Panc1 (cell line): ENCODE results near the gene MRPL44. TPM values are rescaled to one million over a fixed set of nuclear protein-coding genes. Genes with fewer than 3 reads are reported as not detected.

Experiments used
- ATAC-seq: fragments of 200-7000 bp; cut with Tn5 transposase; 2 replicates; pipeline ENCODE4 v1.9.1; 2020; ENCODE audit warnings: mild to moderate bottlenecking, moderate library complexity
- Bru-seq: library from RNA; stranded (reverse); fragments of 400-500 nt; gene quantifications from one replicate; lab custom pipeline; 2021; lab: Mats Ljungman, UMichigan
- BruChase-seq, 2 experiments: library from RNA; stranded (reverse); fragments of 400-500 nt; gene quantifications; one replicate each; lab custom pipeline; 2021; lab: Mats Ljungman, UMichigan
- BruUV-seq: library from RNA; stranded (reverse); fragments of 400-500 nt; replicated peaks from 2 replicates; lab custom pipeline; 2021; lab: Mats Ljungman, UMichigan
- CTCF ChIA-PET: fragments of 300-600 bp; sonication (Branson Sonifier 250); formaldehyde crosslinking; loops from one replicate; lab custom pipeline; 2022; ENCODE audit warnings: antibody characterized with exemption; lab: Charles Lee
- POLR2A ChIA-PET: fragments of 300-600 bp; sonication (Branson Sonifier 250); formaldehyde crosslinking; loops from one replicate; lab custom pipeline; 2022; ENCODE audit warnings: antibody characterized with exemption; lab: Charles Lee
- DNase-seq: peaks from one replicate; pipeline ENCODE4 v3.0.0-alpha.2; 2010; ENCODE audit warnings: low read depth, low spot score
- H3K27ac ChIP-seq: 2 replicates; pipeline ENCODE4 v1.5.1; 2011; ENCODE audit warnings: mild to moderate bottlenecking, low read length, inconsistent platforms
- H3K27me3 ChIP-seq: fragments of 200-500 bp; sonication (Bioruptor generic); 2 replicates; pipeline ENCODE4 v1.6.0; 2014; ENCODE audit warnings: low read length, inconsistent platforms; ENCODE audit not compliant: control insufficient read depth, insufficient read depth
- H3K36me3 ChIP-seq: fragments of 200-500 bp; sonication (Bioruptor generic); 2 replicates; pipeline ENCODE4 v1.5.1; 2014; ENCODE audit warnings: inconsistent platforms, mild to moderate bottlenecking, low read length, moderate library complexity; ENCODE audit not compliant: control insufficient read depth, insufficient read depth
- H3K4me1 ChIP-seq: 2 replicates; pipeline ENCODE4 v1.5.1; 2011; ENCODE audit warnings: inconsistent platforms, mild to moderate bottlenecking, low read length, moderate library complexity; ENCODE audit not compliant: control insufficient read depth, insufficient read depth
- H3K4me3 ChIP-seq, 2 experiments: 2 replicates each; pipeline ENCODE4 v1.5.1; 2011 to 2012; ENCODE audit warnings: low read depth in 2 of 2, low read length in 2 of 2, mild to moderate bottlenecking in 2 of 2, inconsistent platforms in 1 of 2, moderate library complexity in 1 of 2
- H3K9me3 ChIP-seq: fragments of 200-500 bp; sonication (Bioruptor generic); 2 replicates; pipeline ENCODE4 v1.5.1; 2014; ENCODE audit warnings: low read depth, mild to moderate bottlenecking, inconsistent platforms, low read length, moderate library complexity; ENCODE audit not compliant: control insufficient read depth, insufficient read depth
- CTCF ChIP-seq: fragments of 450-650 bp; IDR thresholded peaks from 2 replicates; pipeline ENCODE4 v1.5.1; 2017; ENCODE audit warnings: mild to moderate bottlenecking
- POLR2AphosphoS5 ChIP-seq: IDR thresholded peaks from 2 replicates; pipeline ENCODE4 v1.6.1; 2012; ENCODE audit warnings: mild to moderate bottlenecking, low read depth, low read length, moderate library complexity
- REST ChIP-seq, 2 experiments: IDR thresholded peaks; 2 replicates each; pipeline ENCODE4 v1.6.1; 2011 to 2012; ENCODE audit warnings: low read depth in 2 of 2, control low read depth in 1 of 2, low read length in 1 of 2, mild to moderate bottlenecking in 1 of 2, moderate library complexity in 1 of 2; ENCODE audit not compliant: insufficient read depth in 1 of 2
- SIN3A ChIP-seq: IDR thresholded peaks from 2 replicates; pipeline ENCODE4 v1.6.1; 2012; ENCODE audit warnings: low read depth, mild to moderate bottlenecking, low read length, moderate library complexity, borderline replicate concordance; ENCODE audit not compliant: insufficient read depth
- TCF7L2 ChIP-seq: IDR thresholded peaks from 2 replicates; pipeline ENCODE4 v1.6.1; 2011; ENCODE audit warnings: mild to moderate bottlenecking, low read depth, low read length, inconsistent platforms
- in situ Hi-C: cut with HindIII; loops from 2 replicates; pipeline ENCODE4 v1.10.0; 2016; ENCODE audit warnings: low sequenced_read_pairs, low pct_unique_long_range_greater_than_20kb
- intact Hi-C: fragments of 100-400 bp; cut with micrococcal nuclease; formaldehyde crosslinking; loops from one replicate; pipeline ENCODE4 v1.10.0; 2022; ENCODE audit not compliant: unreplicated experiment
- long read RNA-seq: library from polyadenylated mRNA; unstranded; transcript quantifications from one replicate; pipeline ENCODE4 v2.0.0, GENCODE V29; 2021; ENCODE audit not compliant: unreplicated experiment
- polyA plus RNA-seq: library from polyadenylated mRNA; unstranded; fragments of >200 nt; gene quantifications from one replicate; pipeline ENCODE4 v1.2.1, GENCODE V29; 2012; ENCODE audit warnings: missing spikeins; ENCODE audit not compliant: insufficient read length
- total RNA-seq: library from RNA; stranded (reverse); gene quantifications from one replicate; pipeline ENCODE4 v1.2.1, GENCODE V29; 2021; ENCODE audit not compliant: unreplicated experiment

The MRPL44 gene
- total RNA-seq (27.8 TPM), Bru-seq, nascent RNA (percentile 89 among the genes with signal in this experiment), BruChase-seq, experiment 1, labeled RNA remaining after a 2-hour chase (percentile 90 among the genes with signal in this experiment), BruChase-seq, experiment 2, labeled RNA remaining after a 6-hour chase (percentile 78 among the genes with signal in this experiment)
- polyA plus RNA-seq, result 18.3 TPM
- long read RNA-seq, transcript MRPL44-201 (4 exons, 1,748 nt), result major isoform, 34 of 47 reads
- long read RNA-seq, partial matches to known transcripts, result 5 of 47 reads
- long read RNA-seq, other reads (novel, unspliced or antisense), result 8 of 47 reads

- POLR2A ChIA-PET, result no interaction called here
- intact Hi-C loops (no loop called here), in situ Hi-C loops (no loop called here)
- Histone ChIP-seq H3K36me3 (peaks cover 16% of the 10 kb centered on the region), H3K27ac (peak within 1 kb of the TSS; percentile 94), H3K9me3 (no peaks in the 10 kb centered on the region), H3K4me3 (peak within 1 kb of the TSS; percentile 67 to 75), H3K4me1 (peaks cover 27% of the 10 kb centered on the region; the same call in 1 of the 2 replicates), H3K27me3 (no peaks in the 10 kb centered on the region)
- CTCF ChIA-PET, result no interaction called here
- TF ChIP-seq REST (IDR thresholded peaks at IDR 0.05; ENCODE audit: insufficient read depth in 1 of 2, low read depth in 2 of 2, low read length in 1 of 2) (no peak), POLR2AphosphoS5 (peak; percentile 96), TCF7L2 (peak; percentile 59; the same call in 1 of the 2 replicates), CTCF (no peak), SIN3A (peak; percentile 89; the same call in 1 of the 2 replicates)
- ATAC-seq (peak; percentile 100), DNase-seq (peak; percentile 76)
- BruUV-seq, result no TSS peak
Measured at GRCh38 chr2:223957092-223957851, at the start of gene MRPL44. Gene MRPL44, plus strand, starts transcription at chr2:223957463. Its CDS starts 10 bp downstream, at chr2:223957473.

GRCh38 chr2:223908304-223908998 is 48.8 kb upstream of the MRPL44 start:
- no peaks in the 10 kb centered on the region for H3K9me3 ChIP-seq
- ATAC-seq (no peak), DNase-seq (no peak)
- TF ChIP-seq TCF7L2 (no peak), REST (IDR thresholded peaks at IDR 0.05; ENCODE audit: insufficient read depth in 1 of 2, low read depth in 2 of 2, low read length in 1 of 2) (no peak), SIN3A (no peak), CTCF (no peak), POLR2AphosphoS5 (no peak)
- intact Hi-C loops, result no loop called here
- no peak overlapping the region for H3K4me3 ChIP-seq
- BruUV-seq, result no TSS peak
- ChIA-PET POLR2A (no interaction called here), CTCF (no interaction called here)
- no peaks in the 10 kb centered on the region for H3K27me3 ChIP-seq
- peaks cover 11% of the 10 kb centered on the region; the same call in 1 of the 2 replicates for H3K36me3 ChIP-seq
- H3K27ac ChIP-seq, result no peak overlapping the region
- H3K4me1 ChIP-seq, result no peaks in the 10 kb centered on the region
- in situ Hi-C loops, result no loop called here
